Naive thymus-derived CD4-positive, alpha-beta T cell (primary cell): ENCODE results near the gene MAOA. TPM values are rescaled to one million over a fixed set of nuclear protein-coding genes. Genes with fewer than 3 reads are reported as not detected.
A peak's percentile ranks its signal among the peaks of the same experiment; 100 is the strongest.

Experiments
- ATAC-seq: fragments of 150-1000 bp; cut with Tn5 transposase; 2 replicates; pipeline ENCODE4 v1.10.0; 2021; ENCODE audit warnings: mild to moderate bottlenecking, moderate library complexity
- CTCF ChIA-PET: fragments of 350-600 bp; sonication (Branson Sonifier 250); formaldehyde crosslinking; loops from one replicate; lab custom pipeline; 2021; ENCODE audit warnings: antibody characterized with exemption; lab: Charles Lee
- POLR2A ChIA-PET: fragments of 350-600 bp; sonication (Branson Sonifier 250); formaldehyde crosslinking; loops from one replicate; lab custom pipeline; 2021; ENCODE audit warnings: antibody characterized with exemption, inconsistent platforms; lab: Charles Lee
- DNase-seq, 9 donors: peaks; one replicate each; pipeline versions ENCODE4 v3.0.0 to v3.0.0-alpha.2; 2020 to 2022; ENCODE audit warnings: mixed read lengths in 1 of 9
- H3K27ac ChIP-seq: one replicate; pipeline ENCODE4 v1.7.0; 2013; ENCODE audit warnings: mild to moderate bottlenecking, low read depth, low read length, moderate library complexity
- H3K27me3 ChIP-seq, 2 donors: one replicate each; pipeline ENCODE4 v1.7.0; 2013; ENCODE audit warnings: low read length in 2 of 2, mild to moderate bottlenecking in 2 of 2, moderate library complexity in 2 of 2; ENCODE audit not compliant: control insufficient read depth in 2 of 2, insufficient read depth in 2 of 2
- H3K36me3 ChIP-seq, 3 experiments: 1 replicate in 2 of 3; 2 replicates in 1 of 3; pipeline ENCODE4 v1.7.0; 2013; ENCODE audit warnings: low read length in 3 of 3, mild to moderate bottlenecking in 3 of 3, moderate library complexity in 1 of 3; ENCODE audit not compliant: insufficient read depth in 3 of 3, control insufficient read depth in 2 of 3
- H3K4me1 ChIP-seq, 2 donors: one replicate each; pipeline ENCODE4 v1.7.0; 2013; ENCODE audit warnings: low read length in 2 of 2, mild to moderate bottlenecking in 2 of 2, moderate library complexity in 1 of 2; ENCODE audit not compliant: control insufficient read depth in 2 of 2, insufficient read depth in 2 of 2
- H3K4me3 ChIP-seq: 2 replicates; pipeline ENCODE4 v1.7.0; 2013; ENCODE audit warnings: mild to moderate bottlenecking, low read length
- H3K9me3 ChIP-seq, 3 experiments: 1 replicate in 2 of 3; 2 replicates in 1 of 3; pipeline ENCODE4 v1.7.0; 2013; ENCODE audit warnings: low read length in 3 of 3; ENCODE audit not compliant: control insufficient read depth in 2 of 3
- H3K27ac Mint-ChIP-seq, 9 donors: one replicate each; pipeline ENCODE4 v1.8.0; 2020 to 2022; ENCODE audit warnings: mixed read lengths in 9 of 9, mild to moderate bottlenecking in 8 of 9, moderate library complexity in 5 of 9, inconsistent platforms in 2 of 9
- H3K27me3 Mint-ChIP-seq, 5 donors: one replicate each; pipeline ENCODE4 v1.8.0; 2021 to 2022; ENCODE audit warnings: mixed read lengths in 5 of 5, mild to moderate bottlenecking in 1 of 5
- H3K36me3 Mint-ChIP-seq, 5 donors: one replicate each; pipeline ENCODE4 v1.8.0; 2020 to 2022; ENCODE audit warnings: mixed read lengths in 5 of 5, mild to moderate bottlenecking in 3 of 5, inconsistent platforms in 1 of 5
- H3K4me1 Mint-ChIP-seq, 7 donors: one replicate each; pipeline ENCODE4 v1.8.0; 2020 to 2022; ENCODE audit warnings: mixed read lengths in 7 of 7, mild to moderate bottlenecking in 3 of 7, inconsistent platforms in 1 of 7
- H3K4me3 Mint-ChIP-seq, 10 donors: one replicate each; pipeline ENCODE4 v1.8.0; 2020 to 2022; ENCODE audit warnings: mild to moderate bottlenecking in 10 of 10, mixed read lengths in 10 of 10, moderate library complexity in 6 of 10, inconsistent platforms in 2 of 10
- H3K9me3 Mint-ChIP-seq, 11 donors: one replicate each; pipeline ENCODE4 v1.8.0; 2020 to 2022; ENCODE audit warnings: mixed read lengths in 11 of 11, mild to moderate bottlenecking in 4 of 11, inconsistent platforms in 1 of 11, moderate library complexity in 1 of 11
- intact Hi-C, 2 donors: fragments of 100-400 bp; cut with micrococcal nuclease; formaldehyde crosslinking; loops; one replicate each; pipeline ENCODE4 v1.15.1; 2023
- polyA plus RNA-seq, 2 donors: library from polyadenylated mRNA; unstranded; fragments of 300-500 nt; fragmentation: Illumina TruSeq; gene quantifications; one replicate each; pipeline ENCODE4 v1.2.3, GENCODE V29; 2021
- total RNA-seq, 6 experiments: library from RNA in 5 of 6; stranded (reverse) in 5 of 6; gene quantifications; 1 replicate in 5 of 6; 2 replicates in 1 of 6; pipeline ENCODE4 v1.2.3 and lab custom pipeline; 2021 to 2026

The MAOA gene
- total and polyA plus RNA-seq, 7 experiments from 2014 or later, result 0.67 to 0.75 TPM; not detected in 5

GRCh38 chrX:43643201-43643600 lies 12.9 kb upstream of the MAOA start:
- H3K9me3 ChIP-seq, result no peaks in the 10 kb centered on the region
- CTCF ChIA-PET, result no interaction called here
- H3K27me3 Mint-ChIP-seq, result peaks cover 0 to 6% (median 0%) of the 10 kb centered on the region in 5 donors
- POLR2A ChIA-PET, result no interaction called here
- intact Hi-C loops, result no loop called here
- H3K27ac ChIP-seq, result no peak overlapping the region
- no peaks in the 10 kb centered on the region for H3K9me3 Mint-ChIP-seq
- H3K36me3 Mint-ChIP-seq, result no peaks in the 10 kb centered on the region
- DNase-seq, result no peak
- H3K27ac Mint-ChIP-seq, result no peak overlapping the region
- no peaks in the 10 kb centered on the region for H3K4me1 ChIP-seq
- H3K4me3 ChIP-seq, result no peak overlapping the region
- ATAC-seq, result no peak
- H3K4me1 Mint-ChIP-seq, result peaks cover 0 to 2% (median 0%) of the 10 kb centered on the region in 7 donors
- H3K4me3 Mint-ChIP-seq, result no peak overlapping the region
- no peaks in the 10 kb centered on the region for H3K36me3 ChIP-seq
- no peaks in the 10 kb centered on the region for H3K27me3 ChIP-seq

GRCh38 chrX:43643662-43644061 lies 12.4 kb upstream of the MAOA start:
- Mint-ChIP-seq H3K27me3 (peaks cover 0 to 6% (median 0%) of the 10 kb centered on the region in 5 donors), H3K4me3 (no peak overlapping the region), H3K4me1 (peaks cover 0 to 2% (median 0%) of the 10 kb centered on the region in 7 donors), H3K27ac (no peak overlapping the region), H3K9me3 (peaks cover 0 to under 1% (median 0%) of the 10 kb centered on the region in 11 donors), H3K36me3 (no peaks in the 10 kb centered on the region)
- no peaks in the 10 kb centered on the region for H3K9me3 ChIP-seq
- ATAC-seq, result no peak
- no peak for DNase-seq
- H3K27me3 ChIP-seq, result no peaks in the 10 kb centered on the region
- intact Hi-C loops, result no loop called here
- no peaks in the 10 kb centered on the region for H3K4me1 ChIP-seq
- POLR2A ChIA-PET, result no interaction called here
- H3K27ac ChIP-seq, result no peak overlapping the region
- CTCF ChIA-PET, result no interaction called here
- H3K4me3 ChIP-seq, result no peak overlapping the region
- H3K36me3 ChIP-seq, result no peaks in the 10 kb centered on the region

- Histone ChIP-seq H3K27ac (no peak overlapping the region), H3K4me1 (no peaks in the 10 kb centered on the region), H3K27me3 (no peaks in the 10 kb centered on the region), H3K9me3 (no peaks in the 10 kb centered on the region), H3K36me3 (no peaks in the 10 kb centered on the region), H3K4me3 (no peak overlapping the region)
- intact Hi-C loops, result no loop called here
- CTCF ChIA-PET, result no interaction called here
- Mint-ChIP-seq H3K4me3 (no peak overlapping the region), H3K9me3 (peaks cover 0 to 3% (median 0%) of the 10 kb centered on the region in 11 donors), H3K36me3 (no peaks in the 10 kb centered on the region), H3K27ac (no peak overlapping the region), H3K27me3 (peaks cover 0 to 6% (median 0%) of the 10 kb centered on the region in 5 donors), H3K4me1 (peaks cover 0 to 2% (median 0%) of the 10 kb centered on the region in 7 donors)
- ATAC-seq (peak; percentile 26), DNase-seq (no peak)
- POLR2A ChIA-PET, result no interaction called here
Observed at GRCh38 chrX:43644124-43644701, 11.9 kb upstream of the MAOA start.

GRCh38 chrX:43646800-43647199 lies 9.3 kb upstream of the MAOA start:
- no peaks in the 10 kb centered on the region for H3K4me1 ChIP-seq

GRCh38 chrX:43654431-43655150 lies 1.5 kb upstream of the MAOA start:
- Mint-ChIP-seq H3K4me1 (peaks cover 0 to 10% (median 6%) of the 10 kb centered on the region in 7 donors), H3K4me3 (peak overlapping the region; percentile 84 to 93 (median 90)), H3K27me3 (peaks cover 0 to 21% (median 0%) of the 10 kb centered on the region in 5 donors), H3K9me3 (peaks cover 0 to 3% (median 0%) of the 10 kb centered on the region in 11 donors), H3K27ac (peak overlapping the region; percentile 88 to 100 (median 98)), H3K36me3 (no peaks in the 10 kb centered on the region)
- H3K27me3 ChIP-seq, result no peaks in the 10 kb centered on the region
- peak; percentile 77 to 90 (median 85) for DNase-seq
- CTCF ChIA-PET, result interaction anchor here (0.8 kb wide), 1 partner anchor 108 kb away, joined by 3 read pairs; no protein-coding TSS in a partner anchor
- intact Hi-C loops, result loop anchor here (1.0 to 10.0 kb wide), 3 partner anchors 96 to 710 kb away; no protein-coding TSS in a partner anchor
- peak overlapping the region; percentile 71 for H3K4me3 ChIP-seq
- no peaks in the 10 kb centered on the region for H3K36me3 ChIP-seq
- no peaks in the 10 kb centered on the region for H3K4me1 ChIP-seq
- peak overlapping the region; percentile 71 for H3K27ac ChIP-seq
- ATAC-seq, result peak; percentile 97
- POLR2A ChIA-PET, result no interaction called here
- H3K9me3 ChIP-seq, result no peaks in the 10 kb centered on the region

More at GRCh38 chrX:43646800-43647199, 9.3 kb upstream of the MAOA start:
- no peak overlapping the region for H3K27ac Mint-ChIP-seq
- H3K4me3 Mint-ChIP-seq, result no peak overlapping the region
- Histone ChIP-seq H3K36me3 (no peaks in the 10 kb centered on the region), H3K9me3 (no peaks in the 10 kb centered on the region), H3K4me3 (no peak overlapping the region), H3K27me3 (no peaks in the 10 kb centered on the region), H3K27ac (no peak overlapping the region)
- peaks cover 0 to 2% (median 0%) of the 10 kb centered on the region in 7 donors for H3K4me1 Mint-ChIP-seq
- DNase-seq, result no peak
- peaks cover 0 to 3% (median 0%) of the 10 kb centered on the region in 11 donors for H3K9me3 Mint-ChIP-seq
- no peak for ATAC-seq
- ChIA-PET CTCF (no interaction called here), POLR2A (no interaction called here)
- H3K27me3 Mint-ChIP-seq, result peaks cover 0 to 6% (median 0%) of the 10 kb centered on the region in 5 donors
- intact Hi-C loops, result no loop called here
- H3K36me3 Mint-ChIP-seq, result no peaks in the 10 kb centered on the region

- ChIA-PET CTCF (interaction anchor here (0.8 kb wide), 1 partner anchor 108 kb away, joined by 3 read pairs; no protein-coding TSS in a partner anchor), POLR2A (no interaction called here)
- no peaks in the 10 kb centered on the region for H3K4me1 ChIP-seq
- Mint-ChIP-seq H3K4me1 (peaks cover 0 to 10% (median 6%) of the 10 kb centered on the region in 7 donors), H3K27ac (peak overlapping the region in 8 of 9 donors; percentile 48 to 100 (median 64)), H3K9me3 (peaks cover 0 to 2% (median 0%) of the 10 kb centered on the region in 11 donors), H3K27me3 (peaks cover 0 to 21% (median 0%) of the 10 kb centered on the region in 5 donors), H3K4me3 (peak overlapping the region; percentile 84 to 93 (median 89)), H3K36me3 (no peaks in the 10 kb centered on the region)
- no peaks in the 10 kb centered on the region for H3K36me3 ChIP-seq
- peak overlapping the region; percentile 71 for H3K4me3 ChIP-seq
- no peak for ATAC-seq
- DNase-seq, result peak in 7 of 9 donors; percentile 10 to 39 (median 16)
- H3K27me3 ChIP-seq, result no peaks in the 10 kb centered on the region
- H3K9me3 ChIP-seq, result no peaks in the 10 kb centered on the region
- peak overlapping the region; percentile 71 for H3K27ac ChIP-seq
- intact Hi-C loops, result loop anchor here (10.0 kb wide), 2 partner anchors 599 to 711 kb away; no protein-coding TSS in a partner anchor
Observed at GRCh38 chrX:43655151-43656004, 721 bp upstream of the MAOA start.
